ENCODE data around the gene SUPT20HL1. TPM values are rescaled to one million over a fixed set of nuclear protein-coding genes. Genes with fewer than 3 reads are reported as not detected.
"Not testable (repeated sequence)": the region's sequence is repeated elsewhere in the genome, so short reads cannot be mapped to it uniquely, and the experiment has no call there.

Gene SUPT20HL1
- total RNA-seq, 1 experiment from 2014 or later: not detected

- DNase-seq (ENCODE audit: low spot score); H3K27ac Mint-ChIP-seq; H3K9me3 Mint-ChIP-seq; ATAC-seq; POLR2A ChIA-PET; H3K36me3 Mint-ChIP-seq; H3K4me1 Mint-ChIP-seq; H3K4me3 Mint-ChIP-seq; H3K27me3 Mint-ChIP-seq (ENCODE audit: low read depth); CTCF ChIA-PET: not testable (repeated sequence)
These were observed 1.8 kb downstream of the SUPT20HL1 start for GRCh38 chrX:24362089-24362745.

DNA sequence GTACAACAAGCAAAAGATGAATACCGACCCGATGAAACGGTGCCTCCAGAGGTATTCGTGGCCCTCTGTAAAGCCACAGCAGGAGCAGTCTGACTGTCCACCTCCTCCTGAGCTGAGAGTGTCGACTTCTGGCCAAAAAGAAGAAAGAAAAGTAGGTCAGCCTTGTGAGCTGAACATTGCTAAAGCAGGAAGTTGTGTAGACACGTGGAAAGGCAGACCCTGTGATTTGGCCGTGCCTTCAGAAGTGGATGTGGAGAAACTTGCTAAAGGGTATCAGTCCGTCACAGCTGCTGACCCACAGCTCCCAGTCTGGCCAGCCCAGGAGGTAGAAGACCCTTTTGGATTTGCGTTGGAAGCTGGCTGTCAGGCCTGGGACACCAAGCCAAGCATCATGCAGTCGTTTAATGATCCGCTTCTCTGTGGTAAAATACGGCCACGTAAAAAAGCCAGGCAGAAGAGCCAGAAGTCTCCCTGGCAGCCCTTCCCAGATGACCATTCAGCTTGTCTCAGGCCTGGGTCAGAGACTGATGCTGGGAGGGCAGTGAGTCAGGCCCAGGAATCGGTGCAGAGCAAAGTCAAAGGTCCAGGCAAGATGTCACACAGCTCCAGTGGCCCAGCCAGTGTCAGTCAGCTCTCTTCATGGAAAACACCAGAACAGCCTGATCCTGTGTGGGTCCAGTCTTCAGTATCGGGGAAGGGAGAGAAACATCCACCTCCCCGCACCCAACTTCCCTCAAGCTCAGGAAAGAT, 3.2 kb downstream of the SUPT20HL1 start:
- H3K36me3 Mint-ChIP-seq; H3K9me3 Mint-ChIP-seq; POLR2A ChIA-PET; H3K27me3 Mint-ChIP-seq (ENCODE audit: low read depth); H3K4me3 Mint-ChIP-seq; DNase-seq (ENCODE audit: low spot score); ATAC-seq; H3K27ac Mint-ChIP-seq: not testable (repeated sequence)
- peaks cover 11% of the 10 kb centered on the region for H3K4me1 Mint-ChIP-seq
- CTCF ChIA-PET: interaction anchor here (1.4 kb wide), 1 partner anchor 104 kb away, joined by 4 read pairs; no protein-coding TSS in a partner anchor

DNA sequence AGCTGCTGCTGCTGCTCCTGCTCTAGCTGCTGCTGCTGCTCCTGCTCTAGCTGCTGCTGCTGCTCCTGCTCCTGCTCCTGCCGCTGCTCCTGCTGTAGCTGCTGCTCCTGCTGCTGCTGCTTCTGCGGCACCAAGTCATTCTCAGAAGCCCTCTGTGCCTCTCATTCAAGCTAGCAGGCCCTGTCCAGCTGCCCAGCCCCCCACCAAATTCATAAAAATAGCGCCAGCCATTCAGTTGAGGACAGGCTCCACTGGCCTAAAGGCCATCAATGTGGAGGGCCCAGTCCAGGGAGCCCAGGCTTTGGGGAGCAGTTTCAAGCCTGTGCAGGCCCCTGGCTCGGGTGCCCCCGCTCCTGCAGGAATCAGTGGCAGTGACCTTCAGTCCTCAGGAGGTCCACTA, 3.9 kb downstream of the SUPT20HL1 start:
- H3K27ac Mint-ChIP-seq: no peak overlapping the region
- peaks cover 14% of the 10 kb centered on the region for H3K4me1 Mint-ChIP-seq
- no peak for ATAC-seq
- no peaks in the 10 kb centered on the region for H3K27me3 Mint-ChIP-seq (ENCODE audit: low read depth)
- H3K36me3 Mint-ChIP-seq: no peaks in the 10 kb centered on the region
- no peak for DNase-seq (ENCODE audit: low spot score)
- ChIA-PET POLR2A (no interaction called here), CTCF (interaction anchor here (1.4 kb wide), 1 partner anchor 105 kb away, joined by 4 read pairs; no protein-coding TSS in a partner anchor)
- TF ChIP-seq ZNF219 (CRISPR knock-in tag; IDR thresholded peaks at IDR 0.05; ENCODE audit: borderline replicate concordance) (no peak), ZNF416 (CRISPR knock-in tag; IDR thresholded peaks at IDR 0.05) (no peak), ZNF121 (CRISPR knock-in tag; IDR thresholded peaks at IDR 0.05) (no peak), SMAD3 (CRISPR knock-in tag; IDR thresholded peaks at IDR 0.05; ENCODE audit: borderline replicate concordance) (no peak), JUN (CRISPR knock-in tag; IDR thresholded peaks at IDR 0.05) (no peak), MYBL2 (CRISPR knock-in tag; IDR thresholded peaks at IDR 0.05) (no peak), IRF2 (CRISPR knock-in tag; IDR thresholded peaks at IDR 0.05; ENCODE audit: borderline replicate concordance, low read depth) (no peak), NR1H2 (CRISPR knock-in tag; IDR thresholded peaks at IDR 0.05) (no peak), MXD4 (CRISPR knock-in tag; IDR thresholded peaks at IDR 0.05; ENCODE audit: borderline replicate concordance) (no peak), SP1 (CRISPR knock-in tag; conservative IDR thresholded peaks at IDR 0.05) (no peak), NFE2L1 (CRISPR knock-in tag; IDR thresholded peaks at IDR 0.05) (no peak), ESRRA (CRISPR knock-in tag; IDR thresholded peaks at IDR 0.05; ENCODE audit: borderline replicate concordance) (no peak), CBFB (CRISPR knock-in tag; IDR thresholded peaks at IDR 0.05; ENCODE audit: low read depth) (no peak), E2F1 (CRISPR knock-in tag; IDR thresholded peaks at IDR 0.05) (no peak), ZNF232 (CRISPR knock-in tag; IDR thresholded peaks at IDR 0.05) (no peak), ZNF425 (CRISPR knock-in tag; conservative IDR thresholded peaks at IDR 0.05) (no peak)
- TF ChIP-seq, protein P1, sequence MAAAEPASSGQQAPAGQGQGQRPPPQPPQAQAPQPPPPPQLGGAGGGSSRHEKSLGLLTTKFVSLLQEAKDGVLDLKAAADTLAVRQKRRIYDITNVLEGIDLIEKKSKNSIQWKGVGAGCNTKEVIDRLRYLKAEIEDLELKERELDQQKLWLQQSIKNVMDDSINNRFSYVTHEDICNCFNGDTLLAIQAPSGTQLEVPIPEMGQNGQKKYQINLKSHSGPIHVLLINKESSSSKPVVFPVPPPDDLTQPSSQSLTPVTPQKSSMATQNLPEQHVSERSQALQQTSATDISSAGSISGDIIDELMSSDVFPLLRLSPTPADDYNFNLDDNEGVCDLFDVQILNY (CRISPR knock-in tag; IDR thresholded peaks at IDR 0.05): no peak
- TF ChIP-seq, protein P2, sequence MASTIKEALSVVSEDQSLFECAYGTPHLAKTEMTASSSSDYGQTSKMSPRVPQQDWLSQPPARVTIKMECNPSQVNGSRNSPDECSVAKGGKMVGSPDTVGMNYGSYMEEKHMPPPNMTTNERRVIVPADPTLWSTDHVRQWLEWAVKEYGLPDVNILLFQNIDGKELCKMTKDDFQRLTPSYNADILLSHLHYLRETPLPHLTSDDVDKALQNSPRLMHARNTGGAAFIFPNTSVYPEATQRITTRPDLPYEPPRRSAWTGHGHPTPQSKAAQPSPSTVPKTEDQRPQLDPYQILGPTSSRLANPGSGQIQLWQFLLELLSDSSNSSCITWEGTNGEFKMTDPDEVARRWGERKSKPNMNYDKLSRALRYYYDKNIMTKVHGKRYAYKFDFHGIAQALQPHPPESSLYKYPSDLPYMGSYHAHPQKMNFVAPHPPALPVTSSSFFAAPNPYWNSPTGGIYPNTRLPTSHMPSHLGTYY (CRISPR knock-in tag; IDR thresholded peaks at IDR 0.05): no peak
- H3K4me3 Mint-ChIP-seq: no peak overlapping the region
- H3K9me3 Mint-ChIP-seq: no peaks in the 10 kb centered on the region
